HepG2 (cell line): ENCODE measurements around the gene SHLD1. TPM values are rescaled to one million over a fixed set of nuclear protein-coding genes. Genes with fewer than 3 reads are reported as not detected.

Source experiments
- CAMTA2 ChIP-seq: sonication (generic); formaldehyde crosslinking; IDR thresholded peaks from 2 replicates; pipeline ENCODE4 v1.4.0; 2020; ENCODE audit warnings: mild to moderate bottlenecking, missing genetic modification reagents, borderline replicate concordance
- CHD2 ChIP-seq: IDR thresholded peaks from 2 replicates; pipeline ENCODE4 v1.6.1; 2011; ENCODE audit warnings: low read depth, low read length, improper control_type of control experiment
- EEA1 ChIP-seq: sonication (generic); formaldehyde crosslinking; IDR thresholded peaks from 2 replicates; pipeline ENCODE4 v1.5.1; 2020; ENCODE audit warnings: mild to moderate bottlenecking, missing genetic modification reagents, borderline replicate concordance
- GLI4 ChIP-seq: sonication (generic); formaldehyde crosslinking; IDR thresholded peaks from 2 replicates; pipeline ENCODE4 v1.5.1; 2020; ENCODE audit warnings: missing genetic modification reagents, mild to moderate bottlenecking, moderate library complexity, borderline replicate concordance
- HDAC6 ChIP-seq: fragments of 200-600 bp; sonication (generic); IDR thresholded peaks from 2 replicates; pipeline ENCODE4 v1.7.0; 2017; ENCODE audit warnings: mild to moderate bottlenecking, antibody characterized with exemption, low read length, low read depth
- HMG20A ChIP-seq: IDR thresholded peaks from 2 replicates; pipeline ENCODE4 v1.6.1; 2016; ENCODE audit warnings: borderline replicate concordance
- IKZF1 ChIP-seq: fragments of 450-650 bp; IDR thresholded peaks from 2 replicates; pipeline ENCODE4 v1.7.1; 2016
- KLF11 ChIP-seq: IDR thresholded peaks from 2 replicates; pipeline ENCODE4 v1.6.1; 2016; ENCODE audit warnings: missing compliant biosample characterization
- KLF6 ChIP-seq: IDR thresholded peaks from 2 replicates; pipeline ENCODE4 v1.8.0; 2016; ENCODE audit warnings: missing biosample characterization, missing genetic modification reagents
- NCOA2 ChIP-seq: sonication (generic); formaldehyde crosslinking; IDR thresholded peaks from 2 replicates; pipeline ENCODE4 v1.8.0; 2022; ENCODE audit warnings: inconsistent platforms
- NONO ChIP-seq, 2 experiments: fragments of 450-650 bp in 1 of 2; sonication (generic) in 1 of 2; formaldehyde crosslinking in 1 of 2; IDR thresholded peaks in 1 of 2; conservative IDR thresholded peaks in 1 of 2; 2 replicates each; pipeline versions ENCODE4 v1.6.1 to v1.8.0; 2017 to 2022; ENCODE audit warnings: mild to moderate bottlenecking in 1 of 2, missing genetic modification reagents in 1 of 2, moderate library complexity in 1 of 2
- RBM39 ChIP-seq: fragments of 200-400 bp; formaldehyde crosslinking; IDR thresholded peaks from one replicate; pipeline ENCODE4 v1.6.1; 2018; ENCODE audit warnings: antibody characterized with exemption, mild to moderate bottlenecking, low read depth, low read length; ENCODE audit not compliant: poor library complexity, severe bottlenecking
- RCOR2 ChIP-seq: IDR thresholded peaks from 2 replicates; pipeline ENCODE4 v1.6.1; 2016; ENCODE audit warnings: missing biosample characterization, missing genetic modification reagents
- SCMH1 ChIP-seq: sonication (generic); formaldehyde crosslinking; IDR thresholded peaks from 2 replicates; pipeline ENCODE4 v1.9.0; 2021; ENCODE audit warnings: missing genetic modification reagents, mild to moderate bottlenecking, borderline replicate concordance
- STAT5B ChIP-seq: sonication (generic); formaldehyde crosslinking; IDR thresholded peaks from 2 replicates; pipeline ENCODE4 v1.4.0; 2020; ENCODE audit warnings: missing genetic modification reagents
- TAF1 ChIP-seq: sonication (generic); formaldehyde crosslinking; IDR thresholded peaks from 2 replicates; pipeline ENCODE4 v1.4.0; 2020; ENCODE audit warnings: missing genetic modification reagents
- TCF7 ChIP-seq: sonication (generic); IDR thresholded peaks from 2 replicates; pipeline ENCODE4 v1.6.1; 2016; ENCODE audit warnings: antibody characterized with exemption, low read depth
- YEATS2 ChIP-seq: sonication (generic); formaldehyde crosslinking; IDR thresholded peaks from 2 replicates; pipeline ENCODE4 v1.4.0; 2020; ENCODE audit warnings: missing genetic modification reagents, borderline replicate concordance
- ZBTB20 ChIP-seq: sonication (generic); formaldehyde crosslinking; IDR thresholded peaks from 2 replicates; pipeline ENCODE4 v1.8.1; 2023; ENCODE audit warnings: missing genetic modification reagents, low read depth, mild to moderate bottlenecking, borderline replicate concordance
- ZFP36L2 ChIP-seq: sonication (generic); formaldehyde crosslinking; IDR thresholded peaks from 2 replicates; pipeline ENCODE4 v1.4.0; 2020; ENCODE audit warnings: missing genetic modification reagents
- ZHX1 ChIP-seq: sonication (generic); formaldehyde crosslinking; IDR thresholded peaks from 2 replicates; pipeline ENCODE4 v1.8.1; 2022; ENCODE audit warnings: low read depth, mild to moderate bottlenecking, missing genetic modification reagents
- ZNF333 ChIP-seq: sonication (generic); formaldehyde crosslinking; IDR thresholded peaks from 2 replicates; pipeline ENCODE4 v1.4.0; 2020; ENCODE audit warnings: mild to moderate bottlenecking, missing genetic modification reagents, borderline replicate concordance
- ZNF354B ChIP-seq: sonication (generic); formaldehyde crosslinking; IDR thresholded peaks from 2 replicates; pipeline ENCODE4 v1.8.0; 2022; ENCODE audit warnings: mild to moderate bottlenecking, missing genetic modification reagents
- ZNF496 ChIP-seq: sonication (generic); formaldehyde crosslinking; IDR thresholded peaks from 2 replicates; pipeline ENCODE4 v1.8.1; 2023; ENCODE audit warnings: mild to moderate bottlenecking, moderate library complexity, missing genetic modification reagents; ENCODE audit not compliant: insufficient replicate concordance
- ZNF501 ChIP-seq: sonication (generic); formaldehyde crosslinking; IDR thresholded peaks from 2 replicates; pipeline ENCODE4 v1.5.1; 2020; ENCODE audit warnings: mild to moderate bottlenecking, moderate library complexity, missing genetic modification reagents
- ZNF567 ChIP-seq: sonication (generic); formaldehyde crosslinking; IDR thresholded peaks from 2 replicates; pipeline ENCODE4 v1.8.1; 2023; ENCODE audit warnings: mild to moderate bottlenecking, missing genetic modification reagents, borderline replicate concordance
- ZNF569 ChIP-seq: sonication (generic); formaldehyde crosslinking; IDR thresholded peaks from 2 replicates; pipeline ENCODE4 v1.5.0; 2020; ENCODE audit warnings: mild to moderate bottlenecking, missing genetic modification reagents, moderate library complexity, borderline replicate concordance
- ZSCAN9 ChIP-seq: IDR thresholded peaks from 2 replicates; pipeline ENCODE4 v1.6.1; 2016; ENCODE audit warnings: borderline replicate concordance
- ZUFSP ChIP-seq: sonication (generic); formaldehyde crosslinking; IDR thresholded peaks from 2 replicates; pipeline ENCODE4 v1.9.0; 2021; ENCODE audit warnings: missing genetic modification reagents, mild to moderate bottlenecking, borderline replicate concordance
- polyA plus RNA-seq, 8 experiments: library from polyadenylated mRNA; depleted of rRNA in 3 of 8; stranded (reverse) in 7 of 8; unstranded in 1 of 8; fragments of >200 nt; fragmentation: Illumina TruSeq in 4 of 8; extraction: Trizol in 4 of 8; gene quantifications; 2 replicates each; pipeline versions ENCODE4 v1.2.1 to v1.2.3, GENCODE V29; 2011 to 2016; ENCODE audit warnings: low read depth in 4 of 8, missing spikeins in 1 of 8, mixed read lengths in 1 of 8; ENCODE audit not compliant: insufficient read depth in 1 of 8
- total RNA-seq, 5 experiments: library from RNA; depleted of rRNA; stranded (reverse); fragments of >200 nt; fragmentation: Illumina TruSeq; extraction: Trizol; gene quantifications; 2 replicates each; pipeline ENCODE4 v1.2.3, GENCODE V29; 2016; ENCODE audit warnings: low read depth in 1 of 5

The SHLD1 gene
- total and polyA plus RNA-seq, 2 of the 13 experiments (the other 11 are each of a cell fraction or from before 2014, with no cell fraction given): 8.9 to 10.0 TPM

DNA sequence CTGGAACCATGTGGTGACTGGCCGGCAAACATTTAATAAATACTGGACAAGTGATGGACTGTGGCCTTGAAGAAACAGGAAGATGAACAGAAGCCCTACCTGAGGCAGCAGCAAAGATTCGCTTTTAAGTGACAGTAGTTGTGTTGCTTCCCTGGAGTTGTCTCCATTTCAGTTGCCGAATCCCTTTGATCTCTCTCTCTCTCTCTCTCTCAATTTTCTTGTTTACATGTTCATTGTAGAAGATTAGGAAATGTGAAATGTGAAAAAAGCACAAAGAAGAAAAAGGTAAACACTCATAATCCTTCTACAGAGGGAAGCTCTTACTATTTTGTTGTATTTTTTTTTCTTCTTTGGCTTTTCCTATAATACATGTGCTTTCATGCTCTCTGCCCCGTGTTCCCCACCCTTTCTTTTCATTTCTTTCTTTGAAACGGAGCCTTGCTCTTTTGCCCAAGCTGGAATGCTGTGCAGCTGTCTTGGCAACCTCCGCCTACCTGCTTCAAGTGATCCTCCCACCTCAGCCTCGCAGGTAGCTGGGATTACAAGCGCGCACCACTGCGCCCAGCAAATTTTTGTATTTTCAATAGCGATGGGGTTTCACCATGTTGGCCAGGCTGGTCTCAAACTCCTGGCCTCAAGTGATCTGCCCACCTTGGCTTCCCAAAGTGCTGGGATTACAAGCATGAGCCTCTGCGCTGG, 81.5 kb downstream of the SHLD1 start (continued):
- TF ChIP-seq ZNF333 (CRISPR knock-in tag) (no peak), ZNF354B (CRISPR knock-in tag) (no peak), ZNF501 (CRISPR knock-in tag) (no peak), SCMH1 (CRISPR knock-in tag) (no peak), GLI4 (CRISPR knock-in tag) (no peak), HDAC6 (no peak), ZFP36L2 (CRISPR knock-in tag) (no peak), RBM39 (no peak), CAMTA2 (CRISPR knock-in tag) (no peak), ZHX1 (CRISPR knock-in tag) (no peak), ZNF496 (no peak), ZUFSP (CRISPR knock-in tag) (no peak), HMG20A (peak; percentile 76), ZSCAN9 (CRISPR knock-in tag) (no peak), YEATS2 (no peak), ZNF567 (CRISPR knock-in tag) (no peak), EEA1 (no peak), NONO (IDR thresholded peaks at IDR 0.05) (no peak), NONO (CRISPR knock-in tag; conservative IDR thresholded peaks at IDR 0.05) (no peak), STAT5B (CRISPR knock-in tag) (no peak), ZBTB20 (CRISPR knock-in tag) (no peak), TAF1 (CRISPR knock-in tag) (no peak), RCOR2 (CRISPR knock-in tag) (0 out of 2 replicates have a peak, but pooled peaks have one; percentile 25), IKZF1 (no peak), KLF11 (CRISPR knock-in tag) (no peak), CHD2 (no peak), KLF6 (CRISPR knock-in tag) (no peak), NCOA2 (CRISPR knock-in tag) (peak; percentile 68), TCF7 (peak; percentile 88), ZNF569 (CRISPR knock-in tag) (no peak)
